HEK293 (cell line): ENCODE data around the gene SLC26A1.

ENCODE experiments used
- ZBTB8A ChIP-seq: fragments of 450-650 bp; formaldehyde crosslinking; IDR thresholded peaks from 2 replicates; pipeline ENCODE4 v1.5.1; 2016; ENCODE audit warnings: missing biosample characterization, missing genetic modification characterization
- ZNF416 ChIP-seq: fragments of 450-650 bp; formaldehyde crosslinking; IDR thresholded peaks from 2 replicates; pipeline ENCODE4 v1.5.1; 2016; ENCODE audit warnings: missing biosample characterization, missing genetic modification characterization
- ZNF530 ChIP-seq: fragments of 450-650 bp; formaldehyde crosslinking; IDR thresholded peaks from 2 replicates; pipeline ENCODE4 v1.5.1; 2016; ENCODE audit warnings: low read depth, missing biosample characterization, missing genetic modification characterization
- ZNF776 ChIP-seq: fragments of 450-650 bp; formaldehyde crosslinking; IDR thresholded peaks from 2 replicates; pipeline ENCODE4 v1.5.0; 2017; ENCODE audit warnings: missing biosample characterization, missing genetic modification characterization, borderline replicate concordance
- ZSCAN23 ChIP-seq: fragments of 450-650 bp; formaldehyde crosslinking; IDR thresholded peaks from 2 replicates; pipeline ENCODE4 v1.5.1; 2016; ENCODE audit warnings: missing biosample characterization, missing genetic modification characterization
- TF ChIP-seq, protein P1 (sequence below): fragments of 450-650 bp; IDR thresholded peaks from 2 replicates; pipeline ENCODE4 v1.5.1; 2018; ENCODE audit warnings: missing biosample characterization, mild to moderate bottlenecking, missing genetic modification characterization
- TF ChIP-seq, protein P2 (sequence below): fragments of 450-650 bp; formaldehyde crosslinking; IDR thresholded peaks from 2 replicates; pipeline ENCODE4 v1.5.1; 2016; ENCODE audit warnings: missing biosample characterization, missing genetic modification characterization
- TF ChIP-seq, protein P3 (sequence below): fragments of 450-650 bp; formaldehyde crosslinking; IDR thresholded peaks from 2 replicates; pipeline ENCODE4 v1.5.1; 2016; ENCODE audit warnings: missing biosample characterization, missing genetic modification characterization

DNA sequence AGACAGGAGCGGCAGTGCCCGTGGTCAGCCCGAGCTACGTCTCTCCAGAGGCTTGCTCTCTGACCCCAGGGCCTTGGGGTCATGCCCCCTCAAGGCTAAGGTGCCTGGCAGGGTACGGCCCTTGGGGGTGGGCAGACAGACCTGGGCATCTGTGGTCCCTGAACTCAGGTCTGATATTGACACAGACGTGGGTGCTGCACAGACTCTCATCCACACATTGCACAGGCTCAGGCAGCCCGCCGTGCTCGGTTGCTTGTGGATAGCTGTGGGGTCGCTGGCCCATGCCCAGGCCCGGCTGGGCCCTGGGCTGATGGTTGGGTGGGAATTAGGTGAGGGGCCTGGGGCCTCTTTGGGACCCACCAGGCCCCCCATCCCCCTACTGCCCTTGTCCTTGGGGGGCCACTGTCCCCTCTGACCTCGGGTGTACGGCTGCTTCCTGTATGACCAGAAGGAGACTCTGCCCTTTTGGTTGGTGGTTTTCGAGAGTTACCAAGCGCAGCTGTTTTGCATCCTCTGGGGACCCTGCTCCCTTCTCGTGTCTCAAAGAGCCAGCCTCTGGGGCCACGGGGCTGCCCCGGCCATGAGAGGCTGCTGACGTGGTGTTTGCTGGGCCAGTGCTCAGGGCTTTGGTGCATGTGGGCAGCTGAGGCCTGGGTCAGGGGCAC lies 28.3 kb upstream of the SLC26A1 start:
- TF ChIP-seq, protein P1, sequence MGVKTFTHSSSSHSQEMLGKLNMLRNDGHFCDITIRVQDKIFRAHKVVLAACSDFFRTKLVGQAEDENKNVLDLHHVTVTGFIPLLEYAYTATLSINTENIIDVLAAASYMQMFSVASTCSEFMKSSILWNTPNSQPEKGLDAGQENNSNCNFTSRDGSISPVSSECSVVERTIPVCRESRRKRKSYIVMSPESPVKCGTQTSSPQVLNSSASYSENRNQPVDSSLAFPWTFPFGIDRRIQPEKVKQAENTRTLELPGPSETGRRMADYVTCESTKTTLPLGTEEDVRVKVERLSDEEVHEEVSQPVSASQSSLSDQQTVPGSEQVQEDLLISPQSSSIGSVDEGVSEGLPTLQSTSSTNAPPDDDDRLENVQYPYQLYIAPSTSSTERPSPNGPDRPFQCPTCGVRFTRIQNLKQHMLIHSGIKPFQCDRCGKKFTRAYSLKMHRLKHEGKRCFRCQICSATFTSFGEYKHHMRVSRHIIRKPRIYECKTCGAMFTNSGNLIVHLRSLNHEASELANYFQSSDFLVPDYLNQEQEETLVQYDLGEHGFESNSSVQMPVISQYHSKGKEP (tag by site-specific recombination): no peak
- TF ChIP-seq ZNF416 (tag by site-specific recombination) (no peak), ZBTB8A (tag by site-specific recombination) (no peak), ZNF776 (tag by site-specific recombination) (no peak), ZSCAN23 (no peak), ZNF530 (tag by site-specific recombination) (no peak)
- TF ChIP-seq, protein P2, sequence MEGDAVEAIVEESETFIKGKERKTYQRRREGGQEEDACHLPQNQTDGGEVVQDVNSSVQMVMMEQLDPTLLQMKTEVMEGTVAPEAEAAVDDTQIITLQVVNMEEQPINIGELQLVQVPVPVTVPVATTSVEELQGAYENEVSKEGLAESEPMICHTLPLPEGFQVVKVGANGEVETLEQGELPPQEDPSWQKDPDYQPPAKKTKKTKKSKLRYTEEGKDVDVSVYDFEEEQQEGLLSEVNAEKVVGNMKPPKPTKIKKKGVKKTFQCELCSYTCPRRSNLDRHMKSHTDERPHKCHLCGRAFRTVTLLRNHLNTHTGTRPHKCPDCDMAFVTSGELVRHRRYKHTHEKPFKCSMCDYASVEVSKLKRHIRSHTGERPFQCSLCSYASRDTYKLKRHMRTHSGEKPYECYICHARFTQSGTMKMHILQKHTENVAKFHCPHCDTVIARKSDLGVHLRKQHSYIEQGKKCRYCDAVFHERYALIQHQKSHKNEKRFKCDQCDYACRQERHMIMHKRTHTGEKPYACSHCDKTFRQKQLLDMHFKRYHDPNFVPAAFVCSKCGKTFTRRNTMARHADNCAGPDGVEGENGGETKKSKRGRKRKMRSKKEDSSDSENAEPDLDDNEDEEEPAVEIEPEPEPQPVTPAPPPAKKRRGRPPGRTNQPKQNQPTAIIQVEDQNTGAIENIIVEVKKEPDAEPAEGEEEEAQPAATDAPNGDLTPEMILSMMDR (tag by site-specific recombination): no peak
- TF ChIP-seq, protein P3, sequence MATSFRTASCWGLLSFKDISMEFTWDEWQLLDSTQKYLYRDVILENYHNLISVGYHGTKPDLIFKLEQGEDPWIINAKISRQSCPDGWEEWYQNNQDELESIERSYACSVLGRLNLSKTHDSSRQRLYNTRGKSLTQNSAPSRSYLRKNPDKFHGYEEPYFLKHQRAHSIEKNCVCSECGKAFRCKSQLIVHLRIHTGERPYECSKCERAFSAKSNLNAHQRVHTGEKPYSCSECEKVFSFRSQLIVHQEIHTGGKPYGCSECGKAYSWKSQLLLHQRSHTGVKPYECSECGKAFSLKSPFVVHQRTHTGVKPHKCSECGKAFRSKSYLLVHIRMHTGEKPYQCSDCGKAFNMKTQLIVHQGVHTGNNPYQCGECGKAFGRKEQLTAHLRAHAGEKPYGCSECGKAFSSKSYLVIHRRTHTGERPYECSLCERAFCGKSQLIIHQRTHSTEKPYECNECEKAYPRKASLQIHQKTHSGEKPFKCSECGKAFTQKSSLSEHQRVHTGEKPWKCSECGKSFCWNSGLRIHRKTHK: no peak
